ENCODE measurements around the gene CTDSP1.

CTDSP1 gene

DNA sequence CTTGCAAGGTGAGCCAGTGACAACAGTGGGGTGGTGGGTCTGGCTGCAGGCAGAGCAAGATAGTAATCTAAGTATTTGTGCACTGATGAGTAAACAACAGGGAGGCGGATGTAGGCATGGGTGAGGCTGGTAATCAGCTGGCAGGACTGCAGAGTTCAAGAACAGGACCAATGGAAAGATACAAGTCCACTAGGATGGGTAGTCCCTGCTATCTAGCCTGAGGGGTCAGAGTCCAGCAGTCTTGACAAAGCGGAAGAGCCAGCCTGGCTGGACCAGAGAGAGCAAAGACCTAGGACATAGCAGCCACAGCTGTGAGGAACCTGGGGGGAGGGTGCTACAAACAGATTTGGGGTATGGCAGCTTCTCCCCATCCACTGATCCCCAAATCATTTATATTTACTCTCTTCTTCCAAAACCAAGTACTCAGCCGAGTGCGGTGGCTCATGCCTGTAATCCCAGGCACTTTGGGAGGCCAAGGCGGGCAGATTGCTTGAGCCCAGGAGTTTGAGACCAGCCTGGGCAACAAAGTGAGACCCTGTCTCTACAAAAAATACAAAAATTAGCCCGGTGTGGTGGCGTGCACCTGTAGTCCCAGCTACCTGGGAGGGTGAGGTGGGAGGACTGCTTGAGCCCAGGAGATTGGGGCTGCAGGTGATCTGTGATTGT, 45.2 kb downstream of the CTDSP1 start:
- peaks cover 6 to 40% of the 10 kb centered on the region in 2 donors for H3K36me3 ChIP-seq (replicated peaks in 1 of 2; ENCODE audit: control insufficient read depth in 2 of 2, insufficient read depth in 2 of 2, low read length in 2 of 2)
- WGBS, 2 donors (ENCODE audit: extremely low coverage in 2 of 2, insufficient read length in 2 of 2, insufficient replicate concordance in 1 of 2), result no CpG with 5 or more reads among the region's 7 CpGs
- no peak overlapping the region for H3K27ac ChIP-seq (replicated peaks; ENCODE audit: low read length)

DNA sequence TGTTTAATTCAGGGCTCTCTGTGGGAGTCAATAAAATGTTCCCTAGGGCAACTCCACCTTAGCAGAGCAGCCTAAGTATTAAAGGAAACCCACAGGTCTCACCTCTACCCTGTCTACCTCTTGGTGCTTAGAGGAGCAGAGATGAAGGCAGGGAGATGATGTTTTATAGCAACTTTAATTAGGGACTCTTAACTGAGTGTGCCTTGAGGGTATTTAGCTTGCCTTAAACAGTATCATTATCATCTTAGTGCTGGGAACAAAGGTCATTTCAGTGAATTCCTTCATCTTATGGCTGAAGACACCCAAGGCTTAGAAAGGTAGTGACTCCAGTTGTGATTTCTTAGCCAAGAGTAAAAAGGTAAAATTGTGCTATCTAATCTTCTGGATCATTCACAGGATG, 45.9 kb downstream of the CTDSP1 start:
- no peak overlapping the region for H3K23ac ChIP-seq (ENCODE audit: low read depth, low read length, poor library complexity)
- H2BK15ac ChIP-seq (ENCODE audit: low read length), result no peak overlapping the region
- no peak overlapping the region for H3K27ac ChIP-seq (replicated peaks; ENCODE audit: low read length)
- no peak overlapping the region for H4K8ac ChIP-seq (ENCODE audit: low read depth, low read length)
- no peak overlapping the region for H2AFZ ChIP-seq (ENCODE audit: low read length)
- H2BK120ac ChIP-seq (ENCODE audit: low read depth, low read length), result no peak overlapping the region
- no peak overlapping the region for H3K4me2 ChIP-seq (ENCODE audit: insufficient read depth, low read length, poor library complexity, severe bottlenecking)
- no peak overlapping the region for H3K4ac ChIP-seq (ENCODE audit: low read length)
- H3K18ac ChIP-seq (ENCODE audit: low read length), result no peak overlapping the region
- no peak overlapping the region for H3K9ac ChIP-seq (ENCODE audit: low read depth, low read length, poor library complexity)
- H2BK5ac ChIP-seq (ENCODE audit: low read length), result no peak overlapping the region
- no peak overlapping the region for H2BK12ac ChIP-seq (ENCODE audit: low read length)
- no peak overlapping the region for H3K14ac ChIP-seq (ENCODE audit: low read length)
- H3K9me3 ChIP-seq (replicated peaks in 1 of 2; ENCODE audit: control insufficient read depth in 2 of 2, insufficient read depth in 1 of 2, low read depth in 1 of 2, low read length in 2 of 2), result peaks cover 0 to 2% of the 10 kb centered on the region in 2 donors
- peaks cover 9 to 47% of the 10 kb centered on the region in 2 donors for H3K36me3 ChIP-seq (replicated peaks in 1 of 2; ENCODE audit: control insufficient read depth in 2 of 2, insufficient read depth in 2 of 2, low read length in 2 of 2)
- H3K79me1 ChIP-seq (ENCODE audit: low read depth, low read length), result no peaks in the 10 kb centered on the region
- no peak overlapping the region for H3K4me3 ChIP-seq (ENCODE audit: low read length in 2 of 2)
- H3K4me1 ChIP-seq (ENCODE audit: control insufficient read depth in 2 of 2, insufficient read depth in 1 of 2, low read depth in 1 of 2, low read length in 2 of 2), result no peaks in the 10 kb centered on the region
- no peak for DNase-seq (ENCODE audit: low spot score)
- H3K27me3 ChIP-seq (ENCODE audit: control insufficient read depth in 3 of 3, insufficient read depth in 3 of 3, low read depth in 1 of 3, low read length in 3 of 3), result no peaks in the 10 kb centered on the region
- no peak overlapping the region for H4K91ac ChIP-seq (ENCODE audit: low read depth, low read length, poor library complexity)
- no peak overlapping the region for H2AK5ac ChIP-seq (ENCODE audit: low read depth, low read length)

More for the DNA sequence above, 45.2 kb downstream of the CTDSP1 start:
- no peak overlapping the region for H3K14ac ChIP-seq (ENCODE audit: low read length)
- no peak overlapping the region for H3K4me2 ChIP-seq (ENCODE audit: insufficient read depth, low read length, poor library complexity, severe bottlenecking)
- H3K4me3 ChIP-seq (ENCODE audit: low read length in 2 of 2), result peak overlapping the region in 1 of 2 donors; percentile 30
- H3K18ac ChIP-seq (ENCODE audit: low read length), result no peak overlapping the region
- no peak overlapping the region for H3K9ac ChIP-seq (ENCODE audit: low read depth, low read length, poor library complexity)
- no peak overlapping the region for H2AFZ ChIP-seq (ENCODE audit: low read length)
- H4K8ac ChIP-seq (ENCODE audit: low read depth, low read length), result no peak overlapping the region
- no peaks in the 10 kb centered on the region for H3K27me3 ChIP-seq (ENCODE audit: control insufficient read depth in 3 of 3, insufficient read depth in 3 of 3, low read depth in 1 of 3, low read length in 3 of 3)
- H3K9me3 ChIP-seq (replicated peaks in 1 of 2; ENCODE audit: control insufficient read depth in 2 of 2, insufficient read depth in 1 of 2, low read depth in 1 of 2, low read length in 2 of 2), result no peaks in the 10 kb centered on the region
- no peak overlapping the region for H2BK5ac ChIP-seq (ENCODE audit: low read length)
- H4K91ac ChIP-seq (ENCODE audit: low read depth, low read length, poor library complexity), result no peak overlapping the region
- H2BK12ac ChIP-seq (ENCODE audit: low read length), result no peak overlapping the region
- no peaks in the 10 kb centered on the region for H3K79me1 ChIP-seq (ENCODE audit: low read depth, low read length)
- no peak overlapping the region for H3K23ac ChIP-seq (ENCODE audit: low read depth, low read length, poor library complexity)
- H3K4ac ChIP-seq (ENCODE audit: low read length), result no peak overlapping the region
- no peak overlapping the region for H2BK15ac ChIP-seq (ENCODE audit: low read length)
- H3K4me1 ChIP-seq (ENCODE audit: control insufficient read depth in 2 of 2, insufficient read depth in 1 of 2, low read depth in 1 of 2, low read length in 2 of 2), result no peaks in the 10 kb centered on the region
- DNase-seq (ENCODE audit: low spot score), result no peak
- H2AK5ac ChIP-seq (ENCODE audit: low read depth, low read length), result no peak overlapping the region
- no peak overlapping the region for H2BK120ac ChIP-seq (ENCODE audit: low read depth, low read length)

DNA sequence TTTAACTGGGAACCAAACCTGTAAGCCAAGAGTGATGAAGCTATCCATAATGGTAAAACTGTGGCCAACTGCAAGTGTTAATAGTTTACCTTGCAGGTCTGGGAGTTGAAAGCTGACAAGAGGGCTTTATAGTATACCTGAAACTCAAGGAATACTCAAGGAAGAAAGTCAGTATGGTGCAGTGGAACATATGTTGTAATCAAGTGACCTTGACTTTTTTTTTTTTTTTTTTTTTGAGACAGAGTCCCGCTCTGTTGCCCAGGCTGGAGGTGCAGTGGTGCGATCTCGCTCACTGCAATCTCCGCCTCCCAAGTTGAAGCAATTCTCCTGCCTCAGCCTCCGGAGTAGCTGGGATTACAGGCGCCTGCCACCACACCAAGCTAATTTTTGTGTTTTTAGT, 46.9 kb downstream of the CTDSP1 start:
- WGBS, 2 donors (ENCODE audit: extremely low coverage in 2 of 2, insufficient read length in 2 of 2, insufficient replicate concordance in 1 of 2), result no CpG with 5 or more reads among the region's 6 CpGs
- H4K91ac ChIP-seq (ENCODE audit: low read depth, low read length, poor library complexity), result no peak overlapping the region
- H3K4me3 ChIP-seq (ENCODE audit: low read length in 2 of 2), result no peak overlapping the region
- H2BK15ac ChIP-seq (ENCODE audit: low read length), result no peak overlapping the region
- no peak overlapping the region for H3K23ac ChIP-seq (ENCODE audit: low read depth, low read length, poor library complexity)
- H3K4me1 ChIP-seq (ENCODE audit: control insufficient read depth in 2 of 2, insufficient read depth in 1 of 2, low read depth in 1 of 2, low read length in 2 of 2), result no peaks in the 10 kb centered on the region
- H2AFZ ChIP-seq (ENCODE audit: low read length), result no peak overlapping the region
- no peak overlapping the region for H3K4me2 ChIP-seq (ENCODE audit: insufficient read depth, low read length, poor library complexity, severe bottlenecking)
- H3K14ac ChIP-seq (ENCODE audit: low read length), result no peak overlapping the region
- H3K4ac ChIP-seq (ENCODE audit: low read length), result no peak overlapping the region
- no peaks in the 10 kb centered on the region for H3K79me1 ChIP-seq (ENCODE audit: low read depth, low read length)
- H2BK5ac ChIP-seq (ENCODE audit: low read length), result no peak overlapping the region
- no peak overlapping the region for H2BK12ac ChIP-seq (ENCODE audit: low read length)
- no peak overlapping the region for H3K27ac ChIP-seq (replicated peaks; ENCODE audit: low read length)
- H2AK5ac ChIP-seq (ENCODE audit: low read depth, low read length), result no peak overlapping the region
- no peak overlapping the region for H4K8ac ChIP-seq (ENCODE audit: low read depth, low read length)
- peaks cover 9 to 57% of the 10 kb centered on the region in 2 donors for H3K36me3 ChIP-seq (replicated peaks in 1 of 2; ENCODE audit: control insufficient read depth in 2 of 2, insufficient read depth in 2 of 2, low read length in 2 of 2)
- H2BK120ac ChIP-seq (ENCODE audit: low read depth, low read length), result no peak overlapping the region
- H3K9ac ChIP-seq (ENCODE audit: low read depth, low read length, poor library complexity), result no peak overlapping the region
- no peaks in the 10 kb centered on the region for H3K27me3 ChIP-seq (ENCODE audit: control insufficient read depth in 3 of 3, insufficient read depth in 3 of 3, low read depth in 1 of 3, low read length in 3 of 3)
- no peak for DNase-seq (ENCODE audit: low spot score)
- H3K9me3 ChIP-seq (replicated peaks in 1 of 2; ENCODE audit: control insufficient read depth in 2 of 2, insufficient read depth in 1 of 2, low read depth in 1 of 2, low read length in 2 of 2), result peaks cover 0 to 2% of the 10 kb centered on the region in 2 donors
- H3K18ac ChIP-seq (ENCODE audit: low read length), result no peak overlapping the region

DNA sequence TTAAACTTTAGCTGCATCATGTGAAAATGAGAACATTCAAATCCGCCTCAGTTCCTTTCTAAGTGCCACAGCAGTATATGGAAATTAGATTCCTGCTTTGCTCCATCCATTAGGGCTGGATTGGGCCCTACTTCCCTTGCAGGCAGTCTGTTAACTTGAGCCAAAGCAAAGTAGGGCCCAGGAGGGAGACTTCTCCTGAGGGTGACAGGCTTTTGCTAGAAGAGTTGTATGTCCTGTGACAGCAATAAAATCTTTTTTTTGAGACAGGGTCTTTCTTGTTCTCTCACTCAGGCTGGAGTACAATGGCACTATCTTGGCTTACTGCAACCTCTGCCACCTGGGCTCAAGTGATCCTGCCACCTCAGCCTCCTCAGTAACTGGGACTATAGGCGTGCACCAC, 47.4 kb downstream of the CTDSP1 start:
- no peak overlapping the region for H2BK15ac ChIP-seq (ENCODE audit: low read length)
- H3K79me1 ChIP-seq (ENCODE audit: low read depth, low read length), result no peaks in the 10 kb centered on the region
- DNase-seq (ENCODE audit: low spot score), result no peak
- peaks cover 0 to 2% of the 10 kb centered on the region in 2 donors for H3K9me3 ChIP-seq (replicated peaks in 1 of 2; ENCODE audit: control insufficient read depth in 2 of 2, insufficient read depth in 1 of 2, low read depth in 1 of 2, low read length in 2 of 2)
- no peak overlapping the region for H3K23ac ChIP-seq (ENCODE audit: low read depth, low read length, poor library complexity)
- H2AFZ ChIP-seq (ENCODE audit: low read length), result no peak overlapping the region
- no peaks in the 10 kb centered on the region for H3K4me1 ChIP-seq (ENCODE audit: control insufficient read depth in 2 of 2, insufficient read depth in 1 of 2, low read depth in 1 of 2, low read length in 2 of 2)
- peaks cover 9 to 62% of the 10 kb centered on the region in 2 donors for H3K36me3 ChIP-seq (replicated peaks in 1 of 2; ENCODE audit: control insufficient read depth in 2 of 2, insufficient read depth in 2 of 2, low read length in 2 of 2)
- no peak overlapping the region for H2BK5ac ChIP-seq (ENCODE audit: low read length)
- H3K4ac ChIP-seq (ENCODE audit: low read length), result no peak overlapping the region
- no peaks in the 10 kb centered on the region for H3K27me3 ChIP-seq (ENCODE audit: control insufficient read depth in 3 of 3, insufficient read depth in 3 of 3, low read depth in 1 of 3, low read length in 3 of 3)
- H3K4me2 ChIP-seq (ENCODE audit: insufficient read depth, low read length, poor library complexity, severe bottlenecking), result no peak overlapping the region
- H2BK12ac ChIP-seq (ENCODE audit: low read length), result no peak overlapping the region
- WGBS, 2 donors (ENCODE audit: extremely low coverage in 2 of 2, insufficient read length in 2 of 2, insufficient replicate concordance in 1 of 2), result no CpG with 5 or more reads among the region's 2 CpGs
- no peak overlapping the region for H3K4me3 ChIP-seq (ENCODE audit: low read length in 2 of 2)
- no peak overlapping the region for H3K14ac ChIP-seq (ENCODE audit: low read length)
- H2AK5ac ChIP-seq (ENCODE audit: low read depth, low read length), result no peak overlapping the region
- H3K9ac ChIP-seq (ENCODE audit: low read depth, low read length, poor library complexity), result no peak overlapping the region
- no peak overlapping the region for H4K91ac ChIP-seq (ENCODE audit: low read depth, low read length, poor library complexity)
- H2BK120ac ChIP-seq (ENCODE audit: low read depth, low read length), result no peak overlapping the region
- no peak overlapping the region for H4K8ac ChIP-seq (ENCODE audit: low read depth, low read length)
- no peak overlapping the region for H3K18ac ChIP-seq (ENCODE audit: low read length)
- no peak overlapping the region for H3K27ac ChIP-seq (replicated peaks; ENCODE audit: low read length)

All from neuronal stem cell (in vitro differentiated cells).